ENCODE results near the gene MLLT6. TPM values are rescaled to one million over a fixed set of nuclear protein-coding genes. Genes with fewer than 3 reads are reported as not detected.

The MLLT6 gene
- total and polyA plus RNA-seq, 7 donors = 16.3 to 120 (median 78.5) TPM

- TF ChIP-seq, protein P1, sequence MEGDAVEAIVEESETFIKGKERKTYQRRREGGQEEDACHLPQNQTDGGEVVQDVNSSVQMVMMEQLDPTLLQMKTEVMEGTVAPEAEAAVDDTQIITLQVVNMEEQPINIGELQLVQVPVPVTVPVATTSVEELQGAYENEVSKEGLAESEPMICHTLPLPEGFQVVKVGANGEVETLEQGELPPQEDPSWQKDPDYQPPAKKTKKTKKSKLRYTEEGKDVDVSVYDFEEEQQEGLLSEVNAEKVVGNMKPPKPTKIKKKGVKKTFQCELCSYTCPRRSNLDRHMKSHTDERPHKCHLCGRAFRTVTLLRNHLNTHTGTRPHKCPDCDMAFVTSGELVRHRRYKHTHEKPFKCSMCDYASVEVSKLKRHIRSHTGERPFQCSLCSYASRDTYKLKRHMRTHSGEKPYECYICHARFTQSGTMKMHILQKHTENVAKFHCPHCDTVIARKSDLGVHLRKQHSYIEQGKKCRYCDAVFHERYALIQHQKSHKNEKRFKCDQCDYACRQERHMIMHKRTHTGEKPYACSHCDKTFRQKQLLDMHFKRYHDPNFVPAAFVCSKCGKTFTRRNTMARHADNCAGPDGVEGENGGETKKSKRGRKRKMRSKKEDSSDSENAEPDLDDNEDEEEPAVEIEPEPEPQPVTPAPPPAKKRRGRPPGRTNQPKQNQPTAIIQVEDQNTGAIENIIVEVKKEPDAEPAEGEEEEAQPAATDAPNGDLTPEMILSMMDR (IDR thresholded peaks at IDR 0.05) = no peak
- H3K27ac ChIP-seq = peak overlapping the region; percentile 83
- no peak for DNase-seq
- ATAC-seq = no peak
- H3K4me3 ChIP-seq = peak overlapping the region; percentile 6
- H3K36me3 ChIP-seq (ENCODE audit: insufficient read depth in 1 of 2, low read depth in 1 of 2) = peaks cover 0 to 81% of the 10 kb centered on the region in 2 donors
- intact Hi-C loops (cut with DNase I) = loop anchor here in 1 of 2 donors (2.0 kb wide), 1 partner anchor 18 kb away; no protein-coding TSS in a partner anchor
- peaks cover 54% of the 10 kb centered on the region for H3K4me1 ChIP-seq
- 58 to 85% (median 59%) methylated on average over 3 of the region's 3 CpGs for WGBS, 3 donors
- no peaks in the 10 kb centered on the region for H3K27me3 ChIP-seq (ENCODE audit: insufficient read depth in 3 of 3, low read length in 2 of 3)
- H3K9me3 ChIP-seq = no peaks in the 10 kb centered on the region
Observed at GRCh38 chr17:38710604-38710962, 5.5 kb downstream of the MLLT6 start.

GRCh38 chr17:38710985-38711384, 5.9 kb downstream of the MLLT6 start:
- Histone ChIP-seq H3K36me3 (ENCODE audit: insufficient read depth in 1 of 2, low read depth in 1 of 2) (peaks cover 0 to 85% of the 10 kb centered on the region in 2 donors), H3K9me3 (no peaks in the 10 kb centered on the region), H3K4me1 (peaks cover 54% of the 10 kb centered on the region), H3K27ac (peak overlapping the region; percentile 83), H3K4me3 (peak overlapping the region; percentile 6), H3K27me3 (ENCODE audit: insufficient read depth in 3 of 3, low read length in 2 of 3) (no peaks in the 10 kb centered on the region)
- TF ChIP-seq, protein P1 (IDR thresholded peaks at IDR 0.05) = no peak
- 76 to 84% (median 77%) methylated on average over 5 of the region's 5 CpGs for WGBS, 3 donors
- ATAC-seq (no peak), DNase-seq (no peak)
- intact Hi-C loops (cut with DNase I) = loop anchor here in 1 of 2 donors (2.0 kb wide), 1 partner anchor 18 kb away; no protein-coding TSS in a partner anchor

GRCh38 chr17:38711792-38712571, 6.9 kb downstream of the MLLT6 start:
- H3K9me3 ChIP-seq = no peaks in the 10 kb centered on the region
- H3K36me3 ChIP-seq (ENCODE audit: insufficient read depth in 1 of 2, low read depth in 1 of 2) = peaks cover 0 to 95% of the 10 kb centered on the region in 2 donors
- H3K27ac ChIP-seq = peak overlapping the region; percentile 58
- TF ChIP-seq, protein P1 (IDR thresholded peaks at IDR 0.05) = no peak
- DNase-seq (no peak), ATAC-seq (peak; percentile 46 to 73 (median 58))
- intact Hi-C loops (cut with DNase I) = loop anchor here in 1 of 2 donors (2.0 kb wide), 1 partner anchor 17 kb away; no protein-coding TSS in a partner anchor
- H3K27me3 ChIP-seq (ENCODE audit: insufficient read depth in 3 of 3, low read length in 2 of 3) = no peaks in the 10 kb centered on the region
- H3K4me1 ChIP-seq = peaks cover 50% of the 10 kb centered on the region
- H3K4me3 ChIP-seq = no peak overlapping the region
- WGBS, 3 donors = 49 to 62% (median 52%) methylated on average over 26 of the region's 26 CpGs

GRCh38 chr17:38712593-38712992, 7.5 kb downstream of the MLLT6 start:
- Histone ChIP-seq H3K9me3 (no peaks in the 10 kb centered on the region), H3K4me1 (peaks cover 45% of the 10 kb centered on the region), H3K36me3 (ENCODE audit: insufficient read depth in 1 of 2, low read depth in 1 of 2) (peaks cover 0 to 97% of the 10 kb centered on the region in 2 donors), H3K4me3 (no peak overlapping the region), H3K27ac (peak overlapping the region; percentile 58), H3K27me3 (ENCODE audit: insufficient read depth in 3 of 3, low read length in 2 of 3) (no peaks in the 10 kb centered on the region)
- no peak for DNase-seq
- intact Hi-C loops (cut with DNase I) = no loop called here
- 91 to 96% (median 96%) methylated on average over 10 of the region's 10 CpGs for WGBS, 3 donors
- ATAC-seq = no peak
- TF ChIP-seq, protein P1 (IDR thresholded peaks at IDR 0.05) = no peak

Data from psoas muscle (tissue), 8 donors.